Lung microvascular endothelial cell (primary cell): Measurements from ENCODE around the gene ATP9B. TPM values are rescaled to one million over a fixed set of nuclear protein-coding genes. Genes with fewer than 3 reads are reported as not detected.

Source experiments
- DNase-seq, 2 donors: peaks; one replicate each; pipeline versions ENCODE4 v3.0.0 to v3.0.0-alpha.2; 2010; ENCODE audit warnings: low read depth in 2 of 2
- total RNA-seq: library from RNA; depleted of rRNA; stranded (reverse); fragments of >200 nt; gene quantifications from 2 replicates; pipeline ENCODE4 v1.2.1, GENCODE V29; 2014

Gene ATP9B
- total RNA-seq, 1 donor from 2014 or later, result 29.0 TPM

GRCh38 chr18:79199691-79200374 is 130.6 kb downstream of the ATP9B start:
- DNase-seq, result no peak

GRCh38 chr18:79200546-79201268 is 131.5 kb downstream of the ATP9B start:
- DNase-seq, result peak; percentile 51 to 62

GRCh38 chr18:79203017-79203605 is 133.9 kb downstream of the ATP9B start:
- DNase-seq, result no peak

GRCh38 chr18:79204889-79205807 is 136.0 kb downstream of the ATP9B start:
- no peak for DNase-seq

GRCh38 chr18:79206444-79206843 is 137.2 kb downstream of the ATP9B start:
- DNase-seq, result no peak

- no peak for DNase-seq
Observed at GRCh38 chr18:79208906-79209305, 139.7 kb downstream of the ATP9B start.

- DNase-seq, result no peak
Observed at GRCh38 chr18:79210002-79210910, 141.1 kb downstream of the ATP9B start.

- DNase-seq, result peak in 1 of 2 donors; percentile 9
Observed at GRCh38 chr18:79211844-79212243, 142.7 kb downstream of the ATP9B start.

GRCh38 chr18:79214056-79214455 is 144.9 kb downstream of the ATP9B start:
- no peak for DNase-seq

- DNase-seq, result no peak
Observed at GRCh38 chr18:79216176-79216575, 147.0 kb downstream of the ATP9B start.

GRCh38 chr18:79217979-79218604 is 148.9 kb downstream of the ATP9B start:
- DNase-seq, result no peak

- DNase-seq, result no peak
Observed at GRCh38 chr18:79218605-79219190, 149.5 kb downstream of the ATP9B start.

- no peak for DNase-seq
Observed at GRCh38 chr18:79221136-79221535, 151.9 kb downstream of the ATP9B start.

GRCh38 chr18:79222790-79223189 is 153.6 kb downstream of the ATP9B start:
- DNase-seq, result no peak

GRCh38 chr18:79223431-79223830 is 154.2 kb downstream of the ATP9B start:
- no peak for DNase-seq

GRCh38 chr18:79224381-79224780 is 155.2 kb downstream of the ATP9B start:
- no peak for DNase-seq

- DNase-seq, result peak in 1 of 2 donors; percentile 26
Observed at GRCh38 chr18:79227621-79228020, 158.4 kb downstream of the ATP9B start.

- DNase-seq, result no peak
Observed at GRCh38 chr18:79229431-79229830, 160.2 kb downstream of the ATP9B start.

GRCh38 chr18:79234438-79234837 is 165.2 kb downstream of the ATP9B start:
- no peak for DNase-seq

- DNase-seq, result no peak
Observed at GRCh38 chr18:79239631-79240030, 170.4 kb downstream of the ATP9B start.
